NCI-H510A (cell line): ENCODE measurements around the gene HDAC4.

Source experiments
- DNase-seq: peaks from one replicate; lab custom pipeline; 2025; lab: John Stamatoyannopoulos, UW

HDAC4 gene

DNA sequence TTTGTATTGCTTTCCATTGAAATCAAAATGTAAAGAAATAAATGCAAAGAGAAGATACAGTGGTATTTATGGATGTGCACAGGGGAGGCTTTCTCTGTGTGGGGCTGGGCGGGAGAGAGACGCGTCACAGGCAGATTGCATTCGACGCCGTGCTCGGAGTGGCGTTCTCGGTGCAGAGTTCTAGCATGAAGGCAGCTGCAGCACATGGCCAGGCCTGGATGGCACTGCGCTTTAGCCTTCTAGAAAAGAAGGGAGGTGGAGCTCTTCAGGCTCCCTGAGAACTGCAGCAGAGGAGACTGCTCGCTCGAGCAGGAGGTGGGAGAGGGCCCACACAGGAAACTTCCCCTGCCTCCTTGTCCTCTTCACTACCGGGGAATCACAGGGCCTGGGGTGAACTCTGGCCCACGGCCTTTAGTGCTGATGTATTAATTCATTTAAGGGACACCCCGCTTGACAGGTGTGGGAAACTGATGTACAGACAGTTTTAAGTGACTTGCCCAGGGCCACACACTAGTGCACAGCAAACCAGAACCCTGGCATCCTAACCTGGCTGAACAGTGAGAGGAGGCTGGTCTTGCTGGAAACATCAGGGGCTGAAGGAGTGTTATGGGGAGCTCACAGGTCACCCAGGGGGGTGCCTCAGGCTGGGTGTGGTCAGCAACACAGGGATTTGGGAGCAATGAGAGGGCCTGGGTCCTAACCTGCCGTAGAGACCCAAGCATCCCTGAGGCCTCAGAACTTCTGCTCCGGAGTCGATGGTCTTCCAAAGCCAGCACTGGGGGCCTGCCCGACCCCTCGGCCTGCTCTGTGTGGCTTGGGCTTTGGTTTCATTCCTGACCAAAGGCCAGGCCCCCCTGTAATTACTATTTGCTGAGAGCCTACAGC lies 199.9 kb downstream of the HDAC4 start:
- no peak for DNase-seq

DNA sequence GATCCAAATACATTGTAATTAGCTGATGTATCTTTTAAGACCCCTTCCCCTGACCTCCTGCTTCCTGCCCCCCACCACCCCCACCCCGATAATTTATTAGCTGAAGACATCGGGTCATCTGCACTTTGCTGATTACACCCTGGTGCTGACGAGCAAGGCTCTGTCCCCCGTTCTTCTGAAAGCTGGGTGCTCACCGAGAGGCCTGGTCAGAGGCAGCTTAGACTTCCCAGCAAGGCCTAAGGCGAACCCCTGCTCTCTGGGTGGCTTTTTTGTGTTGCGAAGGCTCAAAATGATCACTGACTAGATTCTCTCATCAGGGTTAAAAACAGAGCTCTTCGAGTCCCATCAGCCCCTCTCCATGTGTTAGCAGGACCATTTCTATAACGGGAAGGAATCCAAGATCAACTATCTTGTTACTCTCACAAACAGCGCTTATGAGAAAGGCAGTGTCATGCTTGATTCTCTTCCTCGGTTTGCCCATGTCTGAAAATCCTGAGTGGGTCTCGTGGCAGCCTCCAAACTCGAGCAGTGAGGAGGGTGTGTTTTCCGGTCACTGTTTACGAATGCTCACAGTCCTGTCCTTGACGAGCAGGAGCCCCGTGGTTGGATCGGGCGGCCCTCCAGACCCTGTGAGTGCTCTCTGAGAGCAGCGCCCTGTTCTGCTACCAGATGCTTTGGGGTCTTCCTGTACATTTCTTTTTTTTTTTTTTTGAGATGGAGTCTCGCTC lies 201.6 kb downstream of the HDAC4 start:
- no peak for DNase-seq

GRCh38 chr2:239198221-239198620 lies 202.6 kb downstream of the HDAC4 start:
- DNase-seq = no peak

GRCh38 chr2:239197146-239197545 lies 203.7 kb downstream of the HDAC4 start:
- DNase-seq = no peak

- no peak for DNase-seq
Observed at GRCh38 chr2:239196474-239197021, 204.3 kb downstream of the HDAC4 start.

GRCh38 chr2:239195992-239196391 lies 204.8 kb downstream of the HDAC4 start:
- no peak for DNase-seq

- DNase-seq = no peak
Observed at GRCh38 chr2:239195318-239195871, 205.4 kb downstream of the HDAC4 start.

DNA sequence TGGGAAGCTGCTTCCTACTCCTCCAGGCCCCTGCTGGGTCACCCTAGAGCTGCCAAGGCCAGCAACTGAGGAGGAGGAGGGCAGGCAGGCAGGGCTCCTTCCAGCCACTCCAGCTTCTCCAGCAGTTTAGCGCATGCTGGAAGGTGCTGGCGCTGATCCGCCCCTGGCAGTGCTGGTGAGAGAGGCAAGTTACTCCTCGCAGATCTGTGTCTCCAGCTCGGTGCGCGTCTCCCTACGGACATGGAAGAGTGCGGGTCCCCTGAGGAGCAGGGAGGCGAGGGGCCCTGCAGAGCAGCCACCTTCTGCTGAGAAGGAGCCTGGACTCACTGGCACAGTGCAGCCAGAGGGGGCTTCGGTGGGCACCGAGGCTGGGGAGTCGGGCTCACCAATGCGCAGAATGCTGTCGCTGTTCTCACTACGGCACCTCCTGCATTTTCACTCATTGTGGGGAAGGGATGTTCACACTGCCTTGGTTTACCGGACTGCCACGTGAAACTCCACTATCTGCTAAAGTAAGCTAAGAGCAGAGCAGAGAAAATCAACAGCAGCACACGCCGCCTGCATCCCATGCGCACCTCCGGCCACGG lies 206.0 kb downstream of the HDAC4 start:
- no peak for DNase-seq

DNA sequence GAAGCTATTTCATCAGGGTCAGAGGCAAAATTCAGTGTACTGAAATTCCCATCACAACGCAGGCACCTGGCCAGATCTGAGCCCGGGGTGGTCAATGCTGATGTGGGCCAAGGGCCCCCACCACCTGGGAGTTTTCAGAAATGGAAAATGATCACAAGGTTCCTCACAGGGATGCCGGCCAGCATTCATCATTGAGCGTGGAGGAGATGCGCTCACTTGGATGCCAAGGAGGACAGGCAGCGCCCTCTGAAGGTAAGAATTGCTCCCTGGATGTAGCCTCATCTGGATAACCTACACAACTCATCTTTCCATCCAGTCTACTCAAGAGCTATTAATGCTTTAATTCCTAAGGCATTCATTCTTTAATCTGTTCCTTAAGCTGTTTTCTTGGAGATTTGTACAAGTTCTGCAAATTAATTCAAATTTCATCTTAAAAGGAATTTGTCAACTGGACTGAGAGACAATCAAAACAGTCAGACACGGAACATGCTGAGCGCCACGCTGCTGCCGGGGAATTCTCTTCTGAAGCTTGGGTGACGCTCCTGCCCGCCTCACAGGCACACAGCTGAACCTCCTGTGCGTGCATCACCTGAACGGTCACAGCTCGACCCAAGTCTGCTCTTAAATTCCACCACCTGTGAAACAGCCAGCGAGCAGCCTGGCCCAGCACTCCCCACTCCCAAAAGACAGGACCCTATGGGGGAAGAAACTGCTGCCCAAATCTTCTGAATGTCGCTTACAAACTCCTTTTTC lies 206.7 kb downstream of the HDAC4 start:
- DNase-seq = no peak

DNA sequence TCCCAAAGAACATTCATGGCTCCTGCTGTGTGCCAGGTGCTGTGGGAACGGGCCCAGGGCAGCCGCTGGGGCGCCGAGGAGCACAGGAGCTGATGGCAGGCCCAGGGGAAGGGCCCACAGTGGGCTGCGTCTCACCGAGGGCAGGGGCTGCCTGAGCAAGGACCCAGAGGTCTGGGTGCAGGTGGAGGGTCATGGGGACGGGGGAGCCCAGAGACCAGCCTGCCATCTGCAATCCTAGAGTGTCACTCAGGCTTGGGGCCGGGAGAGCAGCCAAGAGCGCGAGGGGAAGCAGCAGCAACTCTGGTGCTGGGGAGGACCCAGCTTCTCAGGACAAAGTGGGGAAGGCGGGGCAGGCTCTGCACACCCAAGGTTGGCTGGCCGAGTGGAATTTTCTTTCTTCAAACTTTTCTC lies 207.4 kb downstream of the HDAC4 start:
- DNase-seq = no peak

DNA sequence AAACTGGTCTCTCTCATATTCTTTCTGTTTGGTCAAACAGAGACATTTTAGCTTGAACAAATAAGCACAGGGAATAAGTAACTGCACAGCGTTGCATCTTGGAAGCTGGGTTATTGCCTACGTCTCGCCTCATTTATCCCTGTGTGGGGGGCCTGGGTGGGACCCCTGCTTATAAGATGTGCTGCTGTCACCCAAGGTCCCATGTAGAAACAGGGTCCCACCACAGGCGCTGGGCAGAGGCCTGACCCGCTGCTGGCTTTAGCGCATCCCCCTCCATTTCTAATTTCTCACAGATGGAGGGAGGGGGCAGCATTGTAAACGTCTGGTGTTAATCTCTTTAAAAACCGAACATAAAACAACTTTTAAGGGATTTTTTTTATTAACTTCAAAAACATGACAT lies 207.8 kb downstream of the HDAC4 start:
- DNase-seq = no peak

DNA sequence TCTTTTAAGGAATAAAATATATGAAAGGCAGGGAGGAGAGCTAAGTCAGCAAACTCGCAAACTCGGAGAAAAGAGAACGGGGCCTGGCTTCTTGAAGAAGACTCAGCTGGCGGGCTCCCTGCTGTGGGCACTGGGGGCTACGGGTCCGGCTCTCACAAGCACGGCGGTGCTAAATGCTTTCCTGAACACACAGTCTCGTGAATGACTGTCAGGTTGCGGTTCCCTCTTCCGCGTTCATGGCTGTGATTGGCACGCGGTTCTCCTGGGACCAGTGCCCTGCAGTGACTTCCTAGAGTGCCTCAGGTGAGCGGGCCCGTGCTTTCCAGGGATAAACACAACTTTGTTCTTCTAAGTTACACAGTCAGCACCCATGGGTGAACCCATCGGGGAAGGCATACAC lies 208.4 kb downstream of the HDAC4 start:
- DNase-seq = no peak

DNA sequence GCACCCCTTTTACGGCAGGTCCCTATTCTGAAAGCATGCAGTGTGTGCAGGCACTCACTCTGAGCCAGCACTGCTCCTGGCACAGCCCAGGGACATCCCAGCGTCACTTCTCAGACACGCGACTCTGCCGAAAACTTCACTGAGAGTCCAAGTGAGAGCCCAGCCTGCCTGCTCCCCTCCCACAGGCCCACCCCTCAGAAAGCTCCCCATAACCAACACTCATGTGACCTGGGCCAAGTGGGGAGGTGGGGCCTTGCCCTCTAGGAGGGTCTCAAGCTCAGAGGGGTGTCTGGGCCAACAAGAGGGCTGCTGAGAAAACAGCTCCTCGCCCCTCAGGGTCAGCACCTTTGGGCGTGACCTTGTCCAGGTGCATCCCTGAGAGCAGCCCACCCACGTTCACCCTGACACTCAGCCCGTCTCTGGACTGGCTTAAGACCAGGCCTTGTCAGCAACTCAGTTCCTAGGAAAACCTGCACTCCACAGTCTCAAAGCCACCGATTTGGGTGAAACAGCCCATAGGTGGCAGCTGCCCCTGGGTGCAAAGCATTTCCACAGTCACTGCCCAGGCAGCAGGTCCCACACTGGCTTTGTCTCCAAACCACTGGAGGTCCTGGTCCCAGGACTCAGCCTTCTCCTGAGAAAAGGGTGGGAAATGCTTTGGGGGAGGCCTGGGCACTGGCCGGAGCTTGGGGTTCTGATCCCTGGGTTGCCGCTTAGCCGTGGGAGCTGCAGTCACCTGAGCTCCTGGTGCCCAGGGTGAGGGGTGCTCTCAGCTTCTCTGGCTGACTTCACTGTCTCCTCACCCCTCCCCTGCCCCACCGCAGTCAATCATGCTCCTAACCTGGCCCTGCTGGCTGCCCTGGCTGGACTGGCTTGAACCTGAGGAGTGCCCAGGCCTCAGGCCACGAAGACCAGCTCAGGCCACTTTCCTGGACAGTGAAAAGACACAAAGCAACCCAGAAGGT lies 209.6 kb downstream of the HDAC4 start:
- DNase-seq = no peak

GRCh38 chr2:239190361-239190760 lies 210.5 kb downstream of the HDAC4 start:
- no peak for DNase-seq

DNA sequence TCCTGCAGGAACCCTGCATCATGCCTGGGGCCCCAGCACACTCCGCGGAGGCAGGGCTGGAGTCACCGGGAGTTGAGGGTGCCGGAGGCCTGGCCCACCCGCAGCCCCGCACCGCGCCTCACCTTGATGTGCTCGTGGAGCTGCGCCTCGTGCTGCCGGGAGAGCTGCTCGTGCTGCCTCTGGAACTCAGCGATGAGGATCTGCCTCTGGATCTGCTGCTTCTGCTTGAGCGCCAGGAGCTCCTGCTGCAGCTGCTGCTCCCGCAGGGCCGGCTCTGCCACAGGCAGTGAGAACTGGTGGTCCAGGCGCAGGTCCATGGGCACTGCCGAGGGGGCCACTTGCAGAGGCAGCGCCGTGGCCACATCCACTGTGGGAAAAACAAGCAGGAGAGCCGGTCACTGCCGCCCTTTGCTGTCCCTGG lies 211.1 kb downstream of the HDAC4 start:
- no peak for DNase-seq

- DNase-seq = no peak
Observed at GRCh38 chr2:239188536-239188935, 212.3 kb downstream of the HDAC4 start.

GRCh38 chr2:239187464-239188253 lies 213.2 kb downstream of the HDAC4 start:
- DNase-seq = no peak

DNA sequence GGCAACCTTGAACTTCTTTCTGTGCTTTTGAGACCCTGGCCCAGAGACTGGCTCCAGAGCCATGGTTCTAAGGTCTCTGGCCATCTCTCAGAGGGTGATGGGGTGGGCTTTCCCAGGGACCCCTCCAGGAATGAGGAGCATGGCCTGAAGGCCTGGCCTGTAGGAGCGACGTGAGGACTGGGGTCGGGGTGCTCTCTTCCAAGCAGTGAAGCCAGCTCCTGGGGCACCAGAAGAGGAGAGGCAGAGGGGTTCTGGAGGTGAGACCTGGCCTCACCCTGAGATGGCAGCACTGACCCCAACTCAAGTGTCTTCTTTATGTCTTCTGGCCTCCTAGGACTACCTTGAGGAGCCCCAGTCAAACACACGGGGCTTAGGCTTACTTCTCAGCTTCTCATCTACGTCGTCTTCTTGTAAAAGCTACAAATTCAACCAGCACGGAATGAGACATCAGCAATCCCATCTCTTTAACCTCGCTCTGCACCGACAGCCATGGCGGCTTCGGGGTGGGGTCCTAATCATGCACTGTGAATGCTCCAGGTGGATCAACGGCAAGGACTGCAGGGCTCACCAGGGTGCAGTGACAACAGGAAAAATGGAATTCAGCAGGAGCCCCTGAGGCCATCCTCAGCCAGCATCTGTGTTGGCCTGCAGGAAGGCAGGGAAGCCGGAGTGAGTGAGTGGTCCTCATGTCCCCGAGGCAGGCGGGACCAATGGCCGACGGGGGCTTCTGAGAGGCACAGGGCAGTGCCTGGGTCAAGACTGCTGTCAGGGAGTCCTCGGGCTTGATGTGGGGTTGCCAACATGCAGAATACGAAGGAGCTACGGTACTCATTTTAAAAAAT lies 214.1 kb downstream of the HDAC4 start:
- DNase-seq = no peak
